HepG2 (cell line): Measurements from ENCODE around the gene PIP4K2C. TPM values are rescaled to one million over a fixed set of nuclear protein-coding genes. Genes with fewer than 3 reads are reported as not detected.

Source experiments
- HOXA5 ChIP-seq: sonication (generic); formaldehyde crosslinking; IDR thresholded peaks from 2 replicates; pipeline ENCODE4 v1.4.0; 2020; ENCODE audit warnings: missing genetic modification reagents
- MAFF ChIP-seq: IDR thresholded peaks from 2 replicates; pipeline ENCODE4 v1.6.1; 2011; ENCODE audit warnings: low read depth, low read length, improper control_type of control experiment
- SIN3B ChIP-seq: fragments of 150-350 bp; IDR thresholded peaks from 2 replicates; pipeline ENCODE4 v1.6.1; 2014; ENCODE audit warnings: low read length
- SMYD3 ChIP-seq: sonication (generic); formaldehyde crosslinking; IDR thresholded peaks from 2 replicates; pipeline ENCODE4 v1.8.1; 2023; ENCODE audit warnings: mild to moderate bottlenecking, missing genetic modification reagents
- SRSF1 ChIP-seq: fragments of 200-400 bp; formaldehyde crosslinking; optimal IDR thresholded peaks from 2 replicates; pipeline ENCODE3; 2017; ENCODE audit warnings: mild to moderate bottlenecking, low read depth, low read length, moderate library complexity
- TRIM24 ChIP-seq: sonication (generic); formaldehyde crosslinking; IDR thresholded peaks from 2 replicates; pipeline ENCODE4 v1.8.0; 2022; ENCODE audit warnings: mild to moderate bottlenecking, missing genetic modification reagents
- ZNF10 ChIP-seq: sonication (generic); formaldehyde crosslinking; IDR thresholded peaks from 2 replicates; pipeline ENCODE4 v1.4.0; 2020; ENCODE audit warnings: mild to moderate bottlenecking, low read depth, missing genetic modification reagents, borderline replicate concordance
- ZNF253 ChIP-seq: sonication (generic); formaldehyde crosslinking; IDR thresholded peaks from 2 replicates; pipeline ENCODE4 v1.8.0; 2022; ENCODE audit warnings: mild to moderate bottlenecking, missing genetic modification reagents, borderline replicate concordance
- ZNF75D ChIP-seq: sonication (generic); formaldehyde crosslinking; IDR thresholded peaks from 2 replicates; pipeline ENCODE4 v1.8.1; 2023; ENCODE audit warnings: missing genetic modification reagents, mild to moderate bottlenecking, borderline replicate concordance
- ZNF816 ChIP-seq: sonication (generic); formaldehyde crosslinking; IDR thresholded peaks from 2 replicates; pipeline ENCODE4 v1.8.0; 2022; ENCODE audit warnings: missing genetic modification reagents, mild to moderate bottlenecking, borderline replicate concordance
- ZSCAN31 ChIP-seq: sonication (generic); formaldehyde crosslinking; IDR thresholded peaks from 2 replicates; pipeline ENCODE4 v1.5.0; 2020; ENCODE audit warnings: low read depth, mild to moderate bottlenecking, missing genetic modification reagents
- polyA plus RNA-seq, 8 experiments: library from polyadenylated mRNA; depleted of rRNA in 3 of 8; stranded (reverse) in 7 of 8; unstranded in 1 of 8; fragments of >200 nt; fragmentation: Illumina TruSeq in 4 of 8; extraction: Trizol in 4 of 8; gene quantifications; 2 replicates each; pipeline versions ENCODE4 v1.2.1 to v1.2.3, GENCODE V29; 2011 to 2016; ENCODE audit warnings: low read depth in 4 of 8, missing spikeins in 1 of 8, mixed read lengths in 1 of 8; ENCODE audit not compliant: insufficient read depth in 1 of 8
- total RNA-seq, 5 experiments: library from RNA; depleted of rRNA; stranded (reverse); fragments of >200 nt; fragmentation: Illumina TruSeq; extraction: Trizol; gene quantifications; 2 replicates each; pipeline ENCODE4 v1.2.3, GENCODE V29; 2016; ENCODE audit warnings: low read depth in 1 of 5
- TF ChIP-seq, protein P1 (sequence below): sonication (generic); formaldehyde crosslinking; IDR thresholded peaks from 2 replicates; pipeline ENCODE4 v1.8.1; 2023; ENCODE audit warnings: missing genetic modification reagents, mild to moderate bottlenecking, borderline replicate concordance
- TF ChIP-seq, protein P2 (sequence below): sonication (generic); formaldehyde crosslinking; conservative IDR thresholded peaks from 2 replicates; pipeline ENCODE4 v1.8.1; 2023; ENCODE audit warnings: missing genetic modification reagents
- TF ChIP-seq, protein P3 (sequence below): sonication (generic); formaldehyde crosslinking; IDR thresholded peaks from 2 replicates; pipeline ENCODE4 v1.5.0; 2020; ENCODE audit warnings: missing genetic modification reagents, mild to moderate bottlenecking, borderline replicate concordance
- TF ChIP-seq, protein P4 (sequence below): sonication (generic); formaldehyde crosslinking; IDR thresholded peaks from 2 replicates; pipeline ENCODE4 v1.4.0; 2020; ENCODE audit warnings: missing genetic modification reagents
- TF ChIP-seq, protein P5 (sequence below): sonication (generic); formaldehyde crosslinking; IDR thresholded peaks from 2 replicates; pipeline ENCODE4 v1.5.1; 2020; ENCODE audit warnings: missing genetic modification reagents, mild to moderate bottlenecking, borderline replicate concordance
- TF ChIP-seq, protein P6 (sequence below): IDR thresholded peaks from 2 replicates; pipeline ENCODE4 v1.6.1; 2016; ENCODE audit warnings: low read depth, control low read depth
- TF ChIP-seq, protein P7 (sequence below), 2 experiments: IDR thresholded peaks; 2 replicates each; pipeline ENCODE4 v1.6.1; 2011 to 2012; ENCODE audit warnings: low read length in 2 of 2, borderline replicate concordance in 1 of 2, low read depth in 1 of 2, mild to moderate bottlenecking in 1 of 2, moderate library complexity in 1 of 2

The PIP4K2C gene
- total and polyA plus RNA-seq, 2 of the 13 experiments (the other 11 are each of a cell fraction or from before 2014, with no cell fraction given) = 23.3 to 26.4 TPM

DNA sequence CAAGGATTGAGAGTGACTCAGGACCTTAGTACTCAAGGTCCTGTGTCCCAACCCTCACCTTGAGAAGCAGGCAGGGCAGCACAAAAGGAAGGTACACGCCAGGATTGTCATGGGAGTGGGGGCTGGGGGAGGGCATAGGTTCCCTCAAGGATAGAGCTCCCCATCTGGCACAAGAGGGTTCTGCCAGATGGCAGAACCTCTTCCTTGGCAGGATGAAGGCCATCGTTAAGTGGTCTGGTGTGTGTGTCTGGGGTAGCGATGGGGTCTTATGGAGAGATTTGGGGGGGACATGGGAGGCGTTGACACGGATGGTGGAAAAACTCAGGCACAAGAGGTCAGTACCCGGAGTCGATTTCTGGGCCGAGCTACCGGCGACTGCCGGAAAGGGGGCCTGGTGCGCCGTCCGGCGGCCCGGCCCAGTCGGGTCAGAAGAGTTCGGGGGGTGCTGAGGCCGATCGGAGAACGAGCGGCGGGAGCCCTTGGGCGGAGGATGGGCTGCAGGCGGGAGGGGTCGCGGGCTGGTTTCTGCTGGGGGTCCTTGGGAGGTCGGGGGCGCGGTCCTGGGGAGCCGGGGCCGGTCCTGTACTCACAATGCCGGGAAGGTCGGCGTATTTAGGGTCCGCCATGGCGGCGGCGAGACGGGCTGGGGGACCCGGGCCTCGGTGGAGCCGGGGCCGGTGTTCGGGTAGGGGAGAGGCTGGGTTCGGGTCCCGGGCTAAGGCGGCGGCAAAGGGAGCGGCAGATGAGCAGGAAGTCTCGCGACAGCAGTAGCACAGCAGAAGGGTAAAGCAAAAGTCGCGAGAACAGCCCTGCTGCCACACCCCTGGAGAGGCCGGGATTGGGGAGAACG, 44.3 kb upstream of the PIP4K2C start, which contains the start of gene DCTN2 (continued):
- TF ChIP-seq ZNF75D (no peak), TRIM24 (CRISPR knock-in tag) (no peak), SIN3B (peak; percentile 25; the same call in 1 of the 2 replicates), ZNF253 (CRISPR knock-in tag) (no peak), SRSF1 (no peak), ZNF816 (CRISPR knock-in tag) (no peak), HOXA5 (CRISPR knock-in tag) (peak; percentile 9; the same call in 1 of the 2 replicates), MAFF (no peak), ZSCAN31 (CRISPR knock-in tag) (peak; percentile 48; the same call in 1 of the 2 replicates), ZNF10 (CRISPR knock-in tag) (no peak), SMYD3 (CRISPR knock-in tag) (no peak)
- TF ChIP-seq, protein P1, sequence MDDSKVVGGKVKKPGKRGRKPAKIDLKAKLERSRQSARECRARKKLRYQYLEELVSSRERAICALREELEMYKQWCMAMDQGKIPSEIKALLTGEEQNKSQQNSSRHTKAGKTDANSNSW (CRISPR knock-in tag) = no peak
- TF ChIP-seq, protein P2, sequence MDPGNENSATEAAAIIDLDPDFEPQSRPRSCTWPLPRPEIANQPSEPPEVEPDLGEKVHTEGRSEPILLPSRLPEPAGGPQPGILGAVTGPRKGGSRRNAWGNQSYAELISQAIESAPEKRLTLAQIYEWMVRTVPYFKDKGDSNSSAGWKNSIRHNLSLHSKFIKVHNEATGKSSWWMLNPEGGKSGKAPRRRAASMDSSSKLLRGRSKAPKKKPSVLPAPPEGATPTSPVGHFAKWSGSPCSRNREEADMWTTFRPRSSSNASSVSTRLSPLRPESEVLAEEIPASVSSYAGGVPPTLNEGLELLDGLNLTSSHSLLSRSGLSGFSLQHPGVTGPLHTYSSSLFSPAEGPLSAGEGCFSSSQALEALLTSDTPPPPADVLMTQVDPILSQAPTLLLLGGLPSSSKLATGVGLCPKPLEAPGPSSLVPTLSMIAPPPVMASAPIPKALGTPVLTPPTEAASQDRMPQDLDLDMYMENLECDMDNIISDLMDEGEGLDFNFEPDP = no peak
- TF ChIP-seq, protein P3, sequence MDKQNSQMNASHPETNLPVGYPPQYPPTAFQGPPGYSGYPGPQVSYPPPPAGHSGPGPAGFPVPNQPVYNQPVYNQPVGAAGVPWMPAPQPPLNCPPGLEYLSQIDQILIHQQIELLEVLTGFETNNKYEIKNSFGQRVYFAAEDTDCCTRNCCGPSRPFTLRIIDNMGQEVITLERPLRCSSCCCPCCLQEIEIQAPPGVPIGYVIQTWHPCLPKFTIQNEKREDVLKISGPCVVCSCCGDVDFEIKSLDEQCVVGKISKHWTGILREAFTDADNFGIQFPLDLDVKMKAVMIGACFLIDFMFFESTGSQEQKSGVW = no peak
- TF ChIP-seq, protein P4, sequence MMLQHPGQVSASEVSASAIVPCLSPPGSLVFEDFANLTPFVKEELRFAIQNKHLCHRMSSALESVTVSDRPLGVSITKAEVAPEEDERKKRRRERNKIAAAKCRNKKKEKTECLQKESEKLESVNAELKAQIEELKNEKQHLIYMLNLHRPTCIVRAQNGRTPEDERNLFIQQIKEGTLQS (CRISPR knock-in tag) = no peak
- TF ChIP-seq, protein P5, sequence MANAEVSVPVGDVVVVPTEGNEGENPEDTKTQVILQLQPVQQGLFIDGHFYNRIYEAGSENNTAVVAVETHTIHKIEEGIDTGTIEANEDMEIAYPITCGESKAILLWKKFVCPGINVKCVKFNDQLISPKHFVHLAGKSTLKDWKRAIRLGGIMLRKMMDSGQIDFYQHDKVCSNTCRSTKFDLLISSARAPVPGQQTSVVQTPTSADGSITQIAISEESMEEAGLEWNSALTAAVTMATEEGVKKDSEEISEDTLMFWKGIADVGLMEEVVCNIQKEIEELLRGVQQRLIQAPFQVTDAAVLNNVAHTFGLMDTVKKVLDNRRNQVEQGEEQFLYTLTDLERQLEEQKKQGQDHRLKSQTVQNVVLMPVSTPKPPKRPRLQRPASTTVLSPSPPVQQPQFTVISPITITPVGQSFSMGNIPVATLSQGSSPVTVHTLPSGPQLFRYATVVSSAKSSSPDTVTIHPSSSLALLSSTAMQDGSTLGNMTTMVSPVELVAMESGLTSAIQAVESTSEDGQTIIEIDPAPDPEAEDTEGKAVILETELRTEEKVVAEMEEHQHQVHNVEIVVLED (CRISPR knock-in tag) = peak; percentile 50; the same call in 1 of the 2 replicates
- TF ChIP-seq, protein P6, sequence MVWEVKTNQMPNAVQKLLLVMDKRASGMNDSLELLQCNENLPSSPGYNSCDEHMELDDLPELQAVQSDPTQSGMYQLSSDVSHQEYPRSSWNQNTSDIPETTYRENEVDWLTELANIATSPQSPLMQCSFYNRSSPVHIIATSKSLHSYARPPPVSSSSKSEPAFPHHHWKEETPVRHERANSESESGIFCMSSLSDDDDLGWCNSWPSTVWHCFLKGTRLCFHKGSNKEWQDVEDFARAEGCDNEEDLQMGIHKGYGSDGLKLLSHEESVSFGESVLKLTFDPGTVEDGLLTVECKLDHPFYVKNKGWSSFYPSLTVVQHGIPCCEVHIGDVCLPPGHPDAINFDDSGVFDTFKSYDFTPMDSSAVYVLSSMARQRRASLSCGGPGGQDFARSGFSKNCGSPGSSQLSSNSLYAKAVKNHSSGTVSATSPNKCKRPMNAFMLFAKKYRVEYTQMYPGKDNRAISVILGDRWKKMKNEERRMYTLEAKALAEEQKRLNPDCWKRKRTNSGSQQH (CRISPR knock-in tag) = no peak
- TF ChIP-seq, protein P7, sequence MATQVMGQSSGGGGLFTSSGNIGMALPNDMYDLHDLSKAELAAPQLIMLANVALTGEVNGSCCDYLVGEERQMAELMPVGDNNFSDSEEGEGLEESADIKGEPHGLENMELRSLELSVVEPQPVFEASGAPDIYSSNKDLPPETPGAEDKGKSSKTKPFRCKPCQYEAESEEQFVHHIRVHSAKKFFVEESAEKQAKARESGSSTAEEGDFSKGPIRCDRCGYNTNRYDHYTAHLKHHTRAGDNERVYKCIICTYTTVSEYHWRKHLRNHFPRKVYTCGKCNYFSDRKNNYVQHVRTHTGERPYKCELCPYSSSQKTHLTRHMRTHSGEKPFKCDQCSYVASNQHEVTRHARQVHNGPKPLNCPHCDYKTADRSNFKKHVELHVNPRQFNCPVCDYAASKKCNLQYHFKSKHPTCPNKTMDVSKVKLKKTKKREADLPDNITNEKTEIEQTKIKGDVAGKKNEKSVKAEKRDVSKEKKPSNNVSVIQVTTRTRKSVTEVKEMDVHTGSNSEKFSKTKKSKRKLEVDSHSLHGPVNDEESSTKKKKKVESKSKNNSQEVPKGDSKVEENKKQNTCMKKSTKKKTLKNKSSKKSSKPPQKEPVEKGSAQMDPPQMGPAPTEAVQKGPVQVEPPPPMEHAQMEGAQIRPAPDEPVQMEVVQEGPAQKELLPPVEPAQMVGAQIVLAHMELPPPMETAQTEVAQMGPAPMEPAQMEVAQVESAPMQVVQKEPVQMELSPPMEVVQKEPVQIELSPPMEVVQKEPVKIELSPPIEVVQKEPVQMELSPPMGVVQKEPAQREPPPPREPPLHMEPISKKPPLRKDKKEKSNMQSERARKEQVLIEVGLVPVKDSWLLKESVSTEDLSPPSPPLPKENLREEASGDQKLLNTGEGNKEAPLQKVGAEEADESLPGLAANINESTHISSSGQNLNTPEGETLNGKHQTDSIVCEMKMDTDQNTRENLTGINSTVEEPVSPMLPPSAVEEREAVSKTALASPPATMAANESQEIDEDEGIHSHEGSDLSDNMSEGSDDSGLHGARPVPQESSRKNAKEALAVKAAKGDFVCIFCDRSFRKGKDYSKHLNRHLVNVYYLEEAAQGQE (IDR thresholded peaks at IDR 0.05; ENCODE audit: borderline replicate concordance in 1 of 2, low read depth in 1 of 2, low read length in 2 of 2) = no peak
